Renal cortical epithelial cell (primary cell): ENCODE results near the gene UBXN11. TPM values are rescaled to one million over a fixed set of nuclear protein-coding genes. Genes with fewer than 3 reads are reported as not detected.

Experiments used
- DNase-seq: peaks from one replicate; pipeline ENCODE4 v3.0.0-alpha.2; 2011; ENCODE audit warnings: low read depth
- total RNA-seq: library from RNA; depleted of rRNA; stranded (reverse); fragments of >200 nt; gene quantifications from 2 replicates; pipeline ENCODE4 v1.2.3, GENCODE V29; 2014

Gene UBXN11
- total RNA-seq, 1 donor from 2014 or later = 9.6 TPM

DNA sequence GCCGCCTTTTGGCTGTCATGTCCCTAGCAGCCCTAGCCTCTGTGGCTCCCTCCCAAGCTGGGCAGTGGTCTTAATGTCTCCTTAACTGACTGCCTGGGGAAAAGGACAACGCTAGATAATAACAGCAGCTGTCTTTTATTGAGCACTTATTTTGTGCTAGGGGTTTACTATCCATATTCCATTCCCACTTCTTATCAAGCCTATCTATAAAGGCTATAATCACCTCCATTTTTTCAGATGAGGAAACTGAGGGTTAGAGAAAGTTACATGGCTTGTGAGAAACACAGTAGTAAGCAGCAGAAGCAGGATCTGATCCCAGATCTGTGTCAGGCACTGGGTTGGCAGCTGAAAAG lies 20.4 kb downstream of the UBXN11 start:
- no peak for DNase-seq

DNA sequence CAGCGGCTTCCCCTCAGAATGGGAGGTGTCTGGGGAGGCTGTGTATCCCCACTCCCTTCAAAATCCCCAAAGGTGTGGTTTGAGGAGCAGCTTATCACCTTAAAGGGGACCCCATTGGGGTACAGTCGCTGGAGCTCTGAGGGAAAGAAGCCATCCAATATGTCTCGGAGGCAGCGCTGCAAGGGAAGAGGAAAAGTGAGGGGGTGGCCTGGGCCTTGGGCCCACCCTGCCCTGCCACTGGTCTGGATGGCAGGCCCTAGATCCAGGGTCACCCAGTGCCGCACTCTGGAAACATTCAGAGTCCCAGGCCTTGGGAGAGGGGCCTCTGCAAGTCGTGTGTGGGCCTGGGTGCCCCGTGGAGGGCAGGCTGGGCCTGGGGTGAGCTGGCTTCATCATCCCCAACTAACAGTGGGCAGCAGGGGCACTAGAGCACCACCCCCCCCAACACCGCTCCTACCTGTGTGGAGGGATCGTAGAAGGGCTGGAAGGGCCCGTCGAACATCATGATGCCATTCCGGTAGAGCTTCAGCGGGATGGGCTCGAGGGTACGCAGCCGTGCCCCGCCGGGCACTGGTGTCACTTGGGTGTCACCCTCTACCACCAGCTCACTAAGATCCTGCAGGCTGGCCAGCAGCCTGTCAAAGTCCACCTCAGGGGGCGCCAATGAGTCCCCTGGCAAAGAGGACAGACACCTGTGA lies 20.9 kb downstream of the UBXN11 start:
- DNase-seq = no peak

DNA sequence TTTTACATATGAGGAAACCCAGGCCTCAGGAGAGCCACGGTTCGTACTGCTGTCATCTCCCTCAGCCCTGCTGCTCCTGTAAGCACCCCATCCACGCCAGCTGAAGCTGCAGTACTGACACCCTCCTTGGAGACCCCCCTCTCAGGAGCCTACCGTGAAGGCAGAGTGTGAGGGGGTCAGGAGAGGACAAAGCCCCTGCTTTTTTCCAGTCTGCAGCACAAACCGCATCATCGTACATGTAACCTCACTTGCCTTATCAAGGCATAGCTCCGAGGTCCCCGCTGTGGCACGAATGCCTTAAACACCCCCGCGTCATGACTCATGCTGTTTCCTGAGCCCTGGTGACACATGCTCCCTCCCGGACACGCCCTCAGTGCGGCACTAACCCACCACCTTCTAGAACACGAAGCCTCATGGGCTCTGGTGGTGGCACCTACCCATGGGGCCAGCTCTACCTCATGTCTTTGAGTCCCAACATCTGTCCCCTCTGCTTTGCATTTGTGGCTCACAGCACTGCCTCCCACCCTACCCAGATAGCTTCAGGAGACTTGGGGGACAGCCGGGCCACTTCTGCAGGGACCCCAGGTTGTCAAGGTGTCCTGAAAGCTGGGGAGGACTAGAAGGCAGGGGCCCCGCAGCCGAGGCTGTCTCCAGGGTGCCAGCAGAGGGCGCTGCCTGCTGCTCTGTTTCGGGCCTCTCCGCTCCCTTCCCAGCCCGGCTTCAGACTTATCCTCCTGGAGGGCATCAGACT lies 21.7 kb downstream of the UBXN11 start:
- peak; percentile 87 for DNase-seq

DNA sequence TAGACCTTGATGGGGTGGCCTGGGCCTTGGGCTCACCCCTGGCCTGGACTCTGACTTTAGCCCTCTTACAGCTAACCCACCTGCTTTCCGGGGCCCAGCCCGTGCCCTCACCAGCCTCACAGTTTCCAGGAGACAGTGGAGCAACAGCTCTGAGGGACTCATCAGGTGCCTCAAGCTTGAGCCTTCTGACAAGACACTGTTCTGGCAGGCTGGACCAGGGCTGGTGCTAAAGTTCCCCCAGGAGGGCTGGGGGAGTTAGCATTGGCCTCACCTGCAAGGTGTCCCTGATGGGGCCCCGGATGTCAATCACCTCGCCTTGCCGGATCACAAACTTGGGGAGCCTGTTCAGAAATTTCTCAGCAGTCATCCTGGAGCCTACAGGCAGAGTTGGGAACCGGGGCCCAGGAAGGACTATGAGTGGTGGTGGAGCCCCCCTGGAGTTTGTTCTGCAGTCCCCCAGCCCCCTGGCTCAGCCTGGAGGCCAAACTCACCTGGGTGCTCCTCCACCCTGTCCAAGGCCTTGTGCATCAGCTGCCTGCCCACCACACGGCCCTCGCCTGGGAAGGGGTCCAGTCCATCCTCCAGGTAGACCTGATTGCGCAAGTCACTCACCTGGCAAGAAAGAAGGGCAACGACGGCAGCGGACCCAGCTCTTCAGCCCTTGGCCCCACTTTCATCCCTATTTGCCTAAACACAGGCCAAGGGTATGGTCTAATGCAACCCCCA lies 22.4 kb downstream of the UBXN11 start:
- DNase-seq = no peak

DNA sequence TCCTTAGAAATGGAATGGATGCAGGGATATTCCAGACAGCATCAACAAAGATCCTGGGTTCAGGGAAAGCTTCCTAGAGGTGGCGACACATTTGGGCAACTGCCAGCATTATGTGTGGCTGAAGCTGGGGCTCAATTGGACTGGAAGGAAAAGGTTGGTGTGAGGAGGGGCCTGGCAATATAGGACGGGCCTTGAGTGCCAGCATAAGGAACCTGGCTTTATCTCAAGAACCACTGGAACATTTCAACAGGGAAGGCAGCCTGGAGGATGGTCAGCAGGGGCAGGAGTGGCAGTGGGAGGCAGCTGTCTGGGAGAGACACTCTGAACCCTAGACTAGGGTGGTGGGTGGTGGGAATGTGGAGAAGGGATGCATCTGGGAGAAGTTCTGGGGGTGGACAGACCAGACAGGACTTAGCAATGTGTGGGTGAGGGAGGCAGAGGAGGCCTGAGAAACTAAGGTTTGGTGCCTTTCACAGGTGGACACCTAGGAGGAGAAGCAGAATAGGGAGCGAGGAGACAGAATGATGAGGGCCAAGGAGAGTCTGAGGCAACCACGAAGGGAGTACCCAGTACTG lies 23.1 kb downstream of the UBXN11 start:
- DNase-seq = no peak

DNA sequence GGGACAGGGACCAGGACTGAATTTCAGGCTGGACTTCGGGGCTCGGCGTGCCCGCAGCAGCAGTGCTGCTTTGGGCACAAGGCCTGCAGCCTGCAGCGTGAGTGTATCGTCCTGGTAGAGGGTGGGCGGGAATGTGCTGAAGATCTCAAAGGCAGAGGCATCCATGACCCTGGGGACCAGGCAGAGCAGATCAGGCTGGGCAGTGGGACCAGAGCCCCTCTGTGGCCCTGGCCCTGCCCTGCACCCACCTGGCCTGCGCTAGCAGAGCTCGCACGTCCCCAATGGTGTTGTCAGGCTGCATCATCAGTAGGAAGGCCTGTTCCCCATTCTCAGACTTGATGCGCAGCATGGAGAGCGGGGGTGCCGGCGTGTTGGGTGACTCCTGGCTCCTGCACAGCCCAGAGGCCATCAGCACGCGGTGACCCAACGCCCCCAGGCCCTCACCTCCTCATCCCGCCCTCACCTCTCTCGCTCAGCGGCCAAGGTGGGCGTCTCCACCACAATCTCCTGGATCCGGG lies 24.0 kb downstream of the UBXN11 start:
- no peak for DNase-seq

DNA sequence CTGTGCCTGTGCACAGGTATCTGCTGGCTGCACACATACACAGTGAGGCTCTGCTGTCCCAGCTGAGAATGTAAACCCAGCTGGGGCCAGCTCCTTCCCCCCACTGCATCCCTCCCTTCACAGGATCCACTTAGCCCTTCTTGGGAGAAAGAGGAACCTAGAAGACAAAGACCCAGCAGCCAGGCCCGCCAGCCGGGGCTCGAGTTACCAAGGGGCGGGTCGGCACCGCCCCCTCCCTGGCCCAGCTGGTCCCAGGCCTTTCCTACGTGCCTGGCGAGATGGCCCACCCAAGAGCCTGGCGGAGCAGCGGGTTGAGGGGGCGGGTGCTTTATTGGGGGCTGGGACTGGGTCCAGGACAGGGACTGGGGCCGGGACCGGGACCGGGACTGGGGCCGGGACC lies 24.5 kb downstream of the UBXN11 start:
- DNase-seq = no peak

DNA sequence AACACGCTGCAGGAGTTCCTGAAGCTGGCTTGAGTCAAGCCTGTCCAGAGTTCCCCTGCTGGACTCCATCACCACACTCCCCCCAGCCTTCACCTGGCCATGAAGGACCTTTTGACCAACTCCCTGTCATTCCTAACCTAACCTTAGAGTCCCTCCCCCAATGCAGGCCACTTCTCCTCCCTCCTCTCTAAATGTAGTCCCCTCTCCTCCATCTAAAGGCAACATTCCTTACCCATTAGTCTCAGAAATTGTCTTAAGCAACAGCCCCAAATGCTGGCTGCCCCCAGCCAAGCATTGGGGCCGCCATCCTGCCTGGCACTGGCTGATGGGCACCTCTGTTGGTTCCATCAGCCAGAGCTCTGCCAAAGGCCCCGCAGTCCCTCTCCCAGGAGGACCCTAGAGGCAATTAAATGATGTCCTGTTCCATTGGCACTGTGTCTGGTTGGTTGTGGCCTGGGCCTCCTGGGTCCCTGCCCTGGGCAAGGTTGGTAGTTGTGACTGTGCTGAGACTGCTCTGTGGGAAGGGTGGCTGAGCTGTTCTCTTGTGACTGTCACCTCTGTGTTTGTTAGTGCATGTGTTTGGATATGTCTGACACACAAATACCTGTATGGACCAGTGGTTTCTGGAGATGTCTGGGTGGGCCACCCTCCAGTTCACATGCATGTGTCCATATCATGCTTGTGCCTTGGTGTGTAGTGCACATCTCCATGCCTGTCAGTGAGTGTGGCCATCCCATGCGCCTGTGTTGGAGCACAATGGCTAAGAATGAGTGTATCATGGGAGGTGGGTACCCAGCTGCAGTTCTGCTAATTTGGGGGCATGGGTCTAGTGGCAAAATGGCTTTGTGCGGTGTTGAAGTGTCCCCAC lies 25.1 kb downstream of the UBXN11 start:
- no peak for DNase-seq

DNA sequence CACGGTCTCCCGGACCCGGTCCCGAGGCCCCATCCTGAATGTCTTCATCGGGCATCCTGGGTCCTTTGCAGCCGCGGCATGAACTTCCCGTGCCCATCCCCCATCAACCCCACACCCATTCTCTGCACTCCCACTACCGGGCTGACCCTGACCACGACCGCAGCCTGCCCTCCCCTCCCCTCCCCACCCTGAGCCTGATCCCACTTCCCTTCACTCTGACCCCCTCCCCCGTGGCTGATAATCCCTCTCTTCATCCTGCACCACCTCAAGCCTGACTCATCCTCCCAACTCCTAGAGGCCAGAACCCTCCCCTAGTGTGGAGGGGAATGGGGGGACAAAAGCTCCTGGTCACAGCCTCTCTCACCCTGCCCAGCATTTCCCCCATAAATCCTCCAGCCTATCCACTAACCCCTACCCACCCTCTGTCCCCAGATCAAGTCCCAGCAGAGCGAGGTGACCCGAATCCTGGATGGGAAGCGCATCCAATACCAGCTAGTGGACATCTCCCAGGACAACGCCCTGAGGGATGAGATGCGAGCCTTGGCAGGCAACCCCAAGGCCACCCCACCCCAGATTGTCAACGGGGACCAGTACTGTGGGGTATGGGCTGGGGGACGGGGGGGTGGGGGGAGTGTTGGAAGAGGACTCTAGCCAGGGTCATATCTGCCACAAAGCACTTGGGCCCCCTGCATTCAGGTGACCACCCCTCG lies 25.9 kb downstream of the UBXN11 start:
- DNase-seq = no peak

DNA sequence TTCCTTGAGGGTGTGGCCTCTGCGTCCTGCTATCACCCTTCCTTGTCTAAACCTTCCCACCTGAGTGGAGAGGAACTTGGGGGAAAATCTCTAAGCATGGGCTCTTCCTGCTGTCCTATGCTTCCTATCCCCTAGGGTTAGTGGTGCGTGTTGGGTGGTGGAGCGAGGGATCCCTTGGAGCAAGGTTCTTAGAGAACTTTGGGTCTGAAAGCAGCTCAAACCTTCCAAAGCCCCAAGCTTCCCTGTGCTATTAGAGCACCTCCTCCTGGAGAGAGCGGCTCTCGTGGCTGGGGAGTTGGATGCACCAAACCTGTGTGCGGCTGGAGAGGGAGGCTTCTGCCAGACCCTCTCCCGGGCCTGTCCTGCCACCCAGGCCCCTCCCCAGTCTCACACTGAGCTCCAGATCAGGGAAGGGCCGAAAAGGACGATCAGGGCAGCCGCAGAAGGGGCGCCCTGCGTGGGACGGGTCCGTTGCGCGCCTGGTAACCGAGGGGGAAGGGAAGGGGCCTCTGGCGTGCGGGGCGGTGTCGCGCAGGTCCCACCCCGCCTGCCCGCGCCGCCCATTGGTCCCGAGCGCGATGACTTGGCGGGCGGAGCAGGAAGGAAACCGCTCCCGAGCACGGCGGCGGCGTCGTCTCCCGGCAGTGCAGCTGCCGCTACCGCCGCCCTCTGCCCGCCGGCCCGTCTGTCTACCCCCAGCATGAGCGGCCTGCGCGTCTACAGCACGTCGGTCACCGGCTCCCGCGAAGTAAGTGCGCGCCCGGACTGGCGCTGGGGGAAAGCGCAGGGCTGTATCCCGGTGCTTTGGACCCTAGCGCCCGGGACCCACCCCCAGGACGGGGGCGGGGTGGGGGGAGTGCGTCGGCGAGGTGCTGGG lies 26.7 kb downstream of the UBXN11 start, which contains the start of gene SH3BGRL3:
TSS of gene SH3BGRL3 (plus strand) at position 631 of the 877 bp plus-strand sequence. CDS start at position 701, 70 bp downstream.
- peak; percentile 51 for DNase-seq

DNA sequence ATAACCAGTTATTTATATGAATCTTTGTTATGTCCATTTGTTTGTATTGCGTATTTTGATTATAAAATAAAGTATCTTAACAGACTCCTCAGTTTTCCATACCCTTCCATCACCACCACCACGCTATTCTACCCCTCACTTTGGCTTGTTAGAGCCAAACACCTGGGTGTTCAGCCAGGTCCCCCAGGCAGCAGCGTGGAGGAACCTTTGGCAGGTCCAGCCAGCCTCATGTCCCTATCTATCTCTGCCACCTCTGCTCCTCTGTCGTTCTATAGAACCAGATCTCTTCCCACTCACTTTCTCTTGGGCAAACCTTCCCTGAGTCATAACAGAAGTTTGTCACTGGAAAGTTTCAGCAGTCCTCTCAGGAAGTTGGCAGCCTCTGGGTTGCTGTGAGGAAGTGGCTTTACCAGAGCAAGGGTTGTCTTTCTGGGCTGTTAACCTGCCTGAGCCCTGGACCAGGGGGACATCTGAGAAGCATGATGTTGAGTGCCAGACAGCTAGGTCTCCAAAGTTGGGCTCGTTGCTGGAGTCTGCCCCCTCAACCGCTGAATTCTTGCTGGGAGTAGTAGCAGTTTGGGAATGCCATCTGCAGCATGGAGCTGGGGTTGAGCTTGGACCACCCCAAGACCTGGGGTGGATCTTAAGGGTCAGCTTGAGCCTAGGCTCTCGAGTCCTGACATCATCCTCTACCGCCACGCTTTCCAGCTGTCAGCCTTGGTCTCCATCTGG lies 27.5 kb downstream of the UBXN11 start:
- DNase-seq = peak; percentile 72

DNA sequence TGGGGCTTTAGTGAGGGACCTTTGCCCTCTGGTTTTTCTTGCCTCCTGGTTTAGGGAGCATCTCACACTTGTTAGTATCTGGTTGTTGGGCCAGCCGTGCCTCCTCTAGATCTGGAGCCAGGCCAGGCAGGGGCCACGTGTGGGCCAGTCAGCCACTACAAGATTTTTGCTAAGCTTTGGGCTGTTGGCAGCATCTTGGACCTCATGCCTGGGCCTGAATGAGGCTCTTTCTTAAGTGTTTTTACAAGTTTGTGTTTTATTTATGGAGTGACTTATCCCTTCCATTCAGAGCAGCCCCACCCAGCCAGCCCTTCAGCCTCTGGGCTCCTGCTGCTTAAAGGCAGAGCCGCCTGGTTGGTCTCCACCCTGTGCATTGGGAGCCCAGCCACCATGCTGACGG lies 28.1 kb downstream of the UBXN11 start:
- no peak for DNase-seq

DNA sequence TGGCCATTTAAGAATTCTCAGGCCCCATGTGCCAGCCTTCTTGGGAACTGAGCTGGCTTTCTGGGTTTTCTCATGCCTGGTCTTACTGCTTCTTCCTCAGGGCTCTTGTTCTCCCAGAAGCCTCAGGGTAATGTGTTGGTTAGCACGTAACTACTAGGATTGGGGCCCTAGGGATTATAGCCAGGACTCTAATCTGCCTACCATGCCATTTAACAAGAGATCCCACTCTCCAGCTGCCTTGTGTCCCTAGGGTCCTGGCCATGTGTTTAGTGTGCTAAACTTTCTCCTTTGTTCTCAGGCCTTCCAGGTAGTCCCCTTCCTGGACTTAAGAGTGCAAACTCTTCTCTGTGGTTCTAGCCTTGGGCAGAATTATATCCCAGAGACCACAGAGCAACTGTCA lies 28.7 kb downstream of the UBXN11 start:
- no peak for DNase-seq

DNA sequence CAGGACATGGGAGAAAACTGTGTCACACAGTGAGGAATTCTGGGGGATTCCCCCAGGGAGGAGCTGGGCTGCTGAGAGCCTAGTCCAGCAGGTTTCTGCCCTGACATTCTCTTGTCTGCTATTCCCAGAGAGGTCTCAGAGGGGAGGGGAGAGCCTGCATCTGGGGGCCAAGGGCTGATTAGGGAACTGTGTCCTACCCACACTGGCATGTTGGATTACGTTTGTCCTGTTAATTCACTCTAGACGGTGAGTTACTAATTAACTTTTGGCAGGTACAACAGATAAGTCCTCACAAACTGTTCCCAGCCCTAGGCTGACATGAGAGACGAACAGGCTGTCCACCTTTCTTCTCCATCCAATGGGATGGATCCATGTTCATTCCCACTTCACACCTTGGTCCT lies 29.2 kb downstream of the UBXN11 start:
- DNase-seq = no peak

DNA sequence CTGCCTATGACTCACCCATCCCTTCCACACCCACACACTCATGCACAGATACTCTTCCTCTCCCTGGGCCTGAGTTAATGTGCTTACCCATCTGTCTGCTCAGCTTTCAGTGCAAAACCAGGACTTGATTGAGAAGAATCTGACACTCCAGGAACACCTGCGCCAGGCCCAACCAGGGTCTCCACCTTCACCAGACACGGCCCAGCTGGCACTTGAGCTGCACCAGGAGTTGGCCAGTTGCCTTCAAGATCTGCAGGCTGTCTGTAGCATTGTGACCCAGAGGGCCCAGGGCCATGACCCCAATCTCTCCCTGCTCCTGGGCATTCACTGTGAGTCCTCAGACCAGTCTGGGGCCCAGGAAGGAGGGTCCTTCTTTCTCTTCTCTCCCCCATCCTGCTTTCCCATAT lies 30.0 kb downstream of the UBXN11 start:
- DNase-seq = no peak

DNA sequence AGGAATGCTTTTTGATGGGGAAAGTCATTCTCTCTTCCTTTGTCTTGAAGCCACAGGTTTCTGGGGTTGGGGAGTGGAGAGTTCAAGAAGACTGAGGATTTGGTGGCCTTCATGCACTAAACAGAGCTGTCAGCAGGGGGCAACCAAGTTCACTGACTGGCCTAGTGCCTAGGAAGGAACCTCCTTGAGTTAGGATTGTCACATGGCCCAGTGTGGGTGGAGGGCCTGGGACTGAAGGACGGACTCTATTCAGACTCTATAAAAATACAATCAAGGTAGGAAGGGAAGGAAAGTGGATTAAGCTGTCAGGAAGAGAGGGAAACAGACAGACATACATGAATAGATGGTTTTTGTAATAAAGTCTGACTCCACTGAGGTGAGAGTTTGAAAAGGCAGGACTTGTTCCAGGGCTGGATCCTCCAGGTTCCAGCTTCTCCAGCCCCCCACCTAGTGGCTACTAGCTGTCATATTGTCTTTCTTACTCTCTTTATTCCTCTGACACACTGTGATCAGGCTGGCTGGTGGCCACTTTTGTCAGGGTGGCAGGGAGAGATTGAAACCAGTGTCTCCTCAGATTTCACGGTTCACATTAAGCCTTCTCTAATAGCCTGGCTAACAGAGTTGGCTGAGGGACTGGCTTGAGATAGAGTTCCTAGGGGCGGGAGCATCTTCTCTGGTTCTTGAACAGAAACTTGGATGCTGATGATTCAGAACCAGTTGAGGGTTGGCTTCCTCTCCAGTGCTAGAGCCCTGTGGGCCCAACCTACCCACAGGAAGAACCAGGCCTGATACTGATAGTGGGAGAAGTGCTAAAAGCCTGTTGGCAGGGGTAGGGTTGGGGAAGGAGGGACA lies 30.6 kb downstream of the UBXN11 start:
- peak; percentile 81 for DNase-seq

DNA sequence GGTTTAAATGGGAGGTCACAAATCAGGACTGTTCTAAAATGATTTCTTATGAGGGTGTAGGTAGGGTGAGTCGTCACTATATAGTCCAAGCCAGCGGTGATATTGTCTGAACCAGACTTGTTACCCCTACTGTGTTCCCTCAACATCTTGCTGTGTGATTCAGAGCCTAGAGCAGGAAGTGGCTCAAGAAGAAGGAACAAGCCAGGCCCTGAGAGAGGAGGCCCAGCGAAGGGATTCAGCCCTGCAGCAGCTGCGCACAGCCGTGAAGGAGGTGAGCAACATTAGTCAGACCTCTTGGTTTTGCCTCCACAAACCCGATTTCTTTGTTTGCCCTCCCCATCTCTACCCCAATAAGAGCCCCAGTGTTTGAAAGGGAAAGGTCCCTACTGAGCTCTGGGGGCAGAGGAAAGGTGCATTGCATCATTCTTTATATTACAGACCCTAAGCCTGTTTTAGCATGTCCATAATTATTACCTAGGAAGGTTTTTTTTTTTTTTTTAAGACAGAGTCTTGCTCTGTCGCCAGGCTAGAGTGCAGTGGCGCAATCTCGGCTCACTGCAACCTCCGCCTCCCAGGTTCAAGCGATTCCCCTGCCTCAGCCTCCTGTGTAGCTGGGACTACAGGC lies 31.5 kb downstream of the UBXN11 start:
- no peak for DNase-seq

DNA sequence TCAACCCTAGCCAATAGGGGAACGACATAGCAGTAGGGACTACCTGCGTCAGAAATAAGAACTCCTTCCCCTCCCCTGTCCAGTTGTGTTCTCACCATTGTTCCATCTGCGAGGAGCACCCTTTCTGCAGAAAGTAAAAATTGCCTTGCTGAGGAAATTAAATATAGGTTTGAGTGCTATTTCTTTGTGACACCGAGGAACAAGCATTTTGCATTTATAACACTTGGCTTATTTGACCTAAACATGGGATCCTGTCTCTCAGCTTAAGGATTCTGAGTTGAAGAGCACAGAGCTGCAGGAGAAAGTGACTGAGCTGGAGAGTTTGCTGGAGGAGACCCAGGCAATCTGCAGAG lies 37.3 kb downstream of the UBXN11 start:
- no peak for DNase-seq
